Measurements from ENCODE around the gene COL3A1.

COL3A1 gene

GRCh38 chr2:188978291-188979081 is 4.3 kb downstream of the COL3A1 start:
- H3K4me3 ChIP-seq (replicated peaks; ENCODE audit: low read depth, low read length) = peak overlapping the region; percentile 74
- peak; percentile 22 for TF ChIP-seq CTCF (IDR thresholded peaks at IDR 0.05; ENCODE audit: low read depth, low read length, missing control alignments)
- no peak for DNase-seq (ENCODE audit: extremely low read depth, low read depth)

- no peak for DNase-seq (ENCODE audit: extremely low read depth, low read depth)
- H3K4me3 ChIP-seq (replicated peaks; ENCODE audit: low read depth, low read length) = peak overlapping the region; percentile 74
- TF ChIP-seq CTCF (IDR thresholded peaks at IDR 0.05; ENCODE audit: low read depth, low read length, missing control alignments) = no peak
These were observed 5.3 kb downstream of the COL3A1 start for GRCh38 chr2:188979187-188980114.

- TF ChIP-seq CTCF (IDR thresholded peaks at IDR 0.05; ENCODE audit: low read depth, low read length, missing control alignments) = peak; percentile 60
- H3K4me3 ChIP-seq (replicated peaks; ENCODE audit: low read depth, low read length) = no peak overlapping the region
- no peak for DNase-seq (ENCODE audit: extremely low read depth, low read depth)
These were observed 9.4 kb downstream of the COL3A1 start for GRCh38 chr2:188983427-188984064.

GRCh38 chr2:188984065-188984491 is 9.9 kb downstream of the COL3A1 start:
- no peak for TF ChIP-seq CTCF (IDR thresholded peaks at IDR 0.05; ENCODE audit: low read depth, low read length, missing control alignments)
- no peak for DNase-seq (ENCODE audit: extremely low read depth, low read depth)
- H3K4me3 ChIP-seq (replicated peaks; ENCODE audit: low read depth, low read length) = no peak overlapping the region

GRCh38 chr2:188984680-188985079 is 10.5 kb downstream of the COL3A1 start:
- H3K4me3 ChIP-seq (replicated peaks; ENCODE audit: low read depth, low read length) = no peak overlapping the region
- no peak for TF ChIP-seq CTCF (IDR thresholded peaks at IDR 0.05; ENCODE audit: low read depth, low read length, missing control alignments)

GRCh38 chr2:188986839-188987238 is 12.7 kb downstream of the COL3A1 start:
- TF ChIP-seq CTCF (IDR thresholded peaks at IDR 0.05; ENCODE audit: low read depth, low read length, missing control alignments) = no peak
- no peak for DNase-seq (ENCODE audit: extremely low read depth, low read depth)
- H3K4me3 ChIP-seq (replicated peaks; ENCODE audit: low read depth, low read length) = no peak overlapping the region

More at GRCh38 chr2:188984680-188985079, 10.5 kb downstream of the COL3A1 start:
- DNase-seq (ENCODE audit: extremely low read depth, low read depth) = no peak
